HCT116 (cell line): ENCODE measurements around the gene APOL5. TPM values are rescaled to one million over a fixed set of nuclear protein-coding genes. Genes with fewer than 3 reads are reported as not detected.

Experiments
- ATAC-seq: fragments of 200-7000 bp; cut with Tn5 transposase; 2 replicates; pipeline ENCODE4 v1.9.1; 2020; ENCODE audit warnings: mild to moderate bottlenecking, moderate library complexity
- BruUV-seq: library from RNA; stranded (reverse); fragments of 400-500 nt; replicated peaks from 2 replicates; lab custom pipeline; 2021; lab: Mats Ljungman, UMichigan
- CTCF ChIA-PET: fragments of 300-600 bp; sonication (Branson Sonifier 250); formaldehyde crosslinking; loops from one replicate; lab custom pipeline; 2021; ENCODE audit warnings: antibody characterized with exemption; lab: Charles Lee
- POLR2A ChIA-PET: fragments of 300-600, 350-600 bp; sonication (Branson Sonifier 250); formaldehyde crosslinking; loops from one replicate; lab custom pipeline; 2021; ENCODE audit warnings: antibody characterized with exemption; lab: Charles Lee
- RAD21 ChIA-PET, 2 experiments: fragments of 300-600 bp; sonication (Branson Sonifier 250); formaldehyde crosslinking; loops; one replicate each; lab custom pipeline; 2023; ENCODE audit warnings: low total read pairs in 2 of 2; ENCODE audit not compliant: uncharacterized antibody in 2 of 2, unreplicated experiment in 2 of 2, low non-redundant PET in 1 of 2; lab: Charles Lee
- DNase-seq: peaks from one replicate; pipeline ENCODE4 v3.0.0-alpha.2; 2010; ENCODE audit warnings: low read depth, low spot score
- H2AFZ ChIP-seq: fragments of 200-600 bp; shearing (Covaris generic), sonication (generic); 2 replicates; pipeline ENCODE4 v1.6.1; 2017; ENCODE audit warnings: low read depth, mixed run types, mixed read lengths, antibody characterized with exemption, low read length; ENCODE audit not compliant: poor library complexity, severe bottlenecking
- H3K27ac ChIP-seq: 2 replicates; pipeline ENCODE4 v1.5.1; 2012; ENCODE audit warnings: low read depth, low read length
- H3K27me3 ChIP-seq: fragments of 200-600 bp; sonication (generic); 2 replicates; pipeline ENCODE4 v1.6.1; 2016; ENCODE audit warnings: mixed run types, low read length, mixed read lengths; ENCODE audit not compliant: insufficient read depth
- H3K36me3 ChIP-seq, 2 experiments: fragments of 200-500 bp in 1 of 2; fragments of 200-600 bp in 1 of 2; sonication (Bioruptor generic) in 1 of 2; sonication (generic) in 1 of 2; 2 replicates each; pipeline versions ENCODE4 v1.5.1 to v1.6.1; 2014 to 2016; ENCODE audit warnings: low read length in 2 of 2, inconsistent platforms in 1 of 2, mixed read lengths in 1 of 2, mixed run types in 1 of 2; ENCODE audit not compliant: insufficient read depth in 2 of 2, control insufficient read depth in 1 of 2
- H3K4me1 ChIP-seq, 2 experiments: fragments of 200-600 bp in 1 of 2; sonication (generic) in 1 of 2; 2 replicates each; pipeline versions ENCODE4 v1.5.1 to v1.6.1; 2012 to 2017; ENCODE audit warnings: low read length in 2 of 2, inconsistent platforms in 1 of 2, mild to moderate bottlenecking in 1 of 2, mixed read lengths in 1 of 2, mixed run types in 1 of 2, moderate library complexity in 1 of 2; ENCODE audit not compliant: insufficient read depth in 2 of 2, control insufficient read depth in 1 of 2
- H3K4me2 ChIP-seq: fragments of 200-600 bp; sonication (generic); 2 replicates; pipeline ENCODE4 v1.6.1; 2017; ENCODE audit warnings: mixed run types, low read length, mixed read lengths
- H3K4me3 ChIP-seq, 2 experiments: fragments of 200-600 bp in 1 of 2; sonication (generic) in 1 of 2; replicated peaks in 1 of 2; 2 replicates each; pipeline ENCODE4 v1.5.1; 2011 to 2016; ENCODE audit warnings: low read length in 2 of 2, control low read depth in 1 of 2, low read depth in 1 of 2, mild to moderate bottlenecking in 1 of 2, mixed read lengths in 1 of 2, mixed run types in 1 of 2
- H3K79me2 ChIP-seq: fragments of 200-600 bp; sonication (generic); 2 replicates; pipeline ENCODE4 v1.6.1; 2017; ENCODE audit warnings: mild to moderate bottlenecking, mixed run types, low read length, moderate library complexity, mixed read lengths; ENCODE audit not compliant: insufficient read depth
- H3K9ac ChIP-seq: fragments of 200-600 bp; sonication (generic); 2 replicates; pipeline ENCODE4 v1.6.1; 2016; ENCODE audit warnings: low read length, mixed read lengths
- H3K9me2 ChIP-seq: fragments of 200-600 bp; sonication (generic), shearing (Covaris generic); 2 replicates; pipeline ENCODE4 v1.6.1; 2017; ENCODE audit warnings: mixed run types, mild to moderate bottlenecking, moderate library complexity; ENCODE audit not compliant: insufficient read depth
- H3K9me3 ChIP-seq, 2 experiments: fragments of 200-500 bp in 1 of 2; fragments of 200-600 bp in 1 of 2; sonication (Bioruptor generic) in 1 of 2; sonication (generic) in 1 of 2; 2 replicates each; pipeline ENCODE4 v1.6.1; 2014 to 2017; ENCODE audit warnings: low read length in 2 of 2, mixed read lengths in 2 of 2, inconsistent platforms in 1 of 2, low read depth in 1 of 2, mild to moderate bottlenecking in 1 of 2, mixed run types in 1 of 2, moderate library complexity in 1 of 2; ENCODE audit not compliant: control insufficient read depth in 1 of 2, insufficient read depth in 1 of 2
- H4K20me1 ChIP-seq: fragments of 200-600 bp; sonication (generic), shearing (Covaris generic); 2 replicates; pipeline ENCODE4 v1.6.1; 2017; ENCODE audit warnings: mixed run types, mild to moderate bottlenecking, moderate library complexity; ENCODE audit not compliant: insufficient read depth
- CEBPB ChIP-seq: IDR thresholded peaks from 2 replicates; pipeline ENCODE4 v1.6.1; 2012; ENCODE audit warnings: low read depth
- EGR1 ChIP-seq: IDR thresholded peaks from 2 replicates; pipeline ENCODE4 v1.6.1; 2012; ENCODE audit warnings: low read depth
- ELF1 ChIP-seq: IDR thresholded peaks from 2 replicates; pipeline ENCODE4 v1.6.1; 2012; ENCODE audit warnings: low read depth, borderline replicate concordance
- EZH2 ChIP-seq: fragments of 200-600 bp; sonication (generic); IDR thresholded peaks from 2 replicates; pipeline ENCODE4 v1.6.1; 2017; ENCODE audit warnings: antibody characterized with exemption, mixed run types
- EZH2phosphoT487 ChIP-seq: fragments of 200-600 bp; IDR thresholded peaks from 2 replicates; pipeline ENCODE4 v1.6.1; 2018; ENCODE audit warnings: antibody characterized with exemption, borderline replicate concordance
- FOSL1 ChIP-seq: IDR thresholded peaks from 2 replicates; pipeline ENCODE4 v1.6.1; 2012; ENCODE audit warnings: low read depth
- JUND ChIP-seq: IDR thresholded peaks from 2 replicates; pipeline ENCODE4 v1.6.1; 2012
- POLR2A ChIP-seq: IDR thresholded peaks from 2 replicates; pipeline ENCODE4 v1.7.0; 2011; ENCODE audit warnings: borderline replicate concordance; ENCODE audit not compliant: insufficient read depth, insufficient read length; ENCODE audit errors: extremely low read depth
- RAD21 ChIP-seq: IDR thresholded peaks from 2 replicates; pipeline ENCODE4 v1.6.1; 2012; ENCODE audit warnings: low read depth, mild to moderate bottlenecking
- SIN3A ChIP-seq: IDR thresholded peaks from 2 replicates; pipeline ENCODE4 v1.6.1; 2012; ENCODE audit warnings: low read depth
- SP1 ChIP-seq: IDR thresholded peaks from 2 replicates; pipeline ENCODE4 v1.6.1; 2012; ENCODE audit warnings: low read depth
- SRF ChIP-seq: IDR thresholded peaks from 2 replicates; pipeline ENCODE4 v1.6.1; 2012; ENCODE audit warnings: low read depth
- ZFX ChIP-seq: fragments of 450-650 bp; IDR thresholded peaks from 2 replicates; pipeline ENCODE4 v1.6.1; 2017
- ZNF274 ChIP-seq: fragments of 200-500 bp; sonication (Bioruptor generic); IDR thresholded peaks from 2 replicates; pipeline ENCODE4 v1.6.1; 2014; ENCODE audit warnings: mild to moderate bottlenecking, low read depth, low read length, inconsistent platforms
- intact Hi-C: fragments of 100-400 bp; cut with micrococcal nuclease; formaldehyde crosslinking; loops from 2 replicates; pipeline ENCODE4 v1.10.0; 2022
- total RNA-seq: library from RNA; stranded (reverse); gene quantifications from one replicate; pipeline ENCODE4 v1.2.1, GENCODE V29; 2021; ENCODE audit not compliant: unreplicated experiment
- TF ChIP-seq, protein P1 (sequence below): IDR thresholded peaks from 2 replicates; pipeline ENCODE4 v1.6.1; 2012
- TF ChIP-seq, protein P2 (sequence below), 3 experiments: fragments of 200-600 bp in 1 of 3; sonication (generic) in 1 of 3; IDR thresholded peaks in 2 of 3; conservative IDR thresholded peaks in 1 of 3; 2 replicates each; pipeline ENCODE4 v1.5.1; 2012 to 2017; ENCODE audit warnings: low read depth in 2 of 3, low read length in 2 of 3, antibody characterized with exemption in 1 of 3, borderline replicate concordance in 1 of 3, control low read depth in 1 of 3, mild to moderate bottlenecking in 1 of 3, mixed read lengths in 1 of 3, mixed run types in 1 of 3, moderate library complexity in 1 of 3; ENCODE audit not compliant: insufficient read depth in 1 of 3
- TF ChIP-seq, protein P3 (sequence below): IDR thresholded peaks from 2 replicates; pipeline ENCODE4 v1.6.1; 2011; ENCODE audit warnings: mild to moderate bottlenecking, low read length, moderate library complexity; ENCODE audit not compliant: insufficient replicate concordance; ENCODE audit errors: extremely low read depth
- TF ChIP-seq, protein P4 (sequence below): IDR thresholded peaks from 2 replicates; pipeline ENCODE4 v1.6.1; 2012

APOL5 gene
- total RNA-seq, 1 experiment from 2014 or later: not detected

DNA sequence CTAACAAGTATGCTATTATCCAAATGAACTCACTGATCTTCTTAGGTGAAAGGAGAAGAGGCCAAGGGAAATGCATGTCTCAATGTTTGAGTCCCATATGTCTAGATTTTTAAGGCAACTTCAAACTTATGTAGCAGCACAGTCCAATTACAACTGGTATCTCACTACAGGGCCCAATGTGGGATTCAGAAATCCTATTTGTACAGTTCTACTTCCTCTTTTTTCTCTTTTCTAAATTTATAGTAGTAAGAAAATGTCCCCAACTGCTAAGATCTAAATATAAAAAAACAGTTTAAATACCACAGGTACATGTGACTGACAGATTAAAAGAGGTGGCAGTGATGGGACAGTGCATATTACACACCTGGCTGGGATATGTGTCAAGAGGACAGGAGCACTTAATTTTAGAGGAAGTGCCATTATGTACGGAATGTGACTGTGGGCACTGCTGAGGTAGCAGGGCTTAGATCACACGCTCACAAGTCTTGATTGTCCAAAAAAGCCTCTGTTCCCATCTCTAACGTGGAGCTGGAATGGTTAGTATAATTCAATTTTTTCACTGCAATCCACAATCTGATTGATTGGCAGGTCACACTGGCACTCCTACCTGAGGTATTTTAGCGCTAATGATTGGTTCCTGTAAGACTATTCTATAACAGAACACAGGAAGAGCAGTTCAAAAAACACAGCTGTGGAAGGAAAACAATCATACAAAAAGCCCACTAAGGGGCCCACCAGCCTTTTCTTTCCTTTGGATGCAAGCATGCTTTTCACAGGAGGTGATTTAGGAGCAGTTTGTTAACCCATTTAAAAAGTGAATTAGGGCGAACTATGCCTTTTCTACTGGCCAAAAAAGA, 34.6 kb downstream of the APOL5 start (continued):
- TF ChIP-seq EGR1: no peak
- TF ChIP-seq, protein P1, sequence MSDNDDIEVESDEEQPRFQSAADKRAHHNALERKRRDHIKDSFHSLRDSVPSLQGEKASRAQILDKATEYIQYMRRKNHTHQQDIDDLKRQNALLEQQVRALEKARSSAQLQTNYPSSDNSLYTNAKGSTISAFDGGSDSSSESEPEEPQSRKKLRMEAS: no peak
- no peak for TF ChIP-seq POLR2A
- TF ChIP-seq SP1: no peak

DNA sequence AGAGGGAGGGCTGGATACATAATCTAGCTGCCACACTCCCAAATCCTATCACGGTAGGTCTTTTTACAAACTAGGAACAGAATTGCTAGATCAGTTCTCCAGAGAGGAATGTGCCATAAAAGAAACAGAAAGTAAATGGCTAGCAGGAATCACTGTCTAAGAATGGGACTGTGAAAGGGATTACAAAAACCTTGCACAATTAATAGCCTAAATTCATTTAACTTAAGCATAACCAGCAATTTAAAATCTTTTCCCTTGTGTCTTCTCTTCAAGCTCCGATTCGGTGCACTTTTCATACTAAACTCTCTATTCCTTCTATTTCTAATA, 35.2 kb downstream of the APOL5 start:
- ChIA-PET CTCF (interaction anchor here (0.7 kb wide), 1 partner anchor 178 kb away, joined by 3 read pairs; no protein-coding TSS in a partner anchor), RAD21 (no interaction called here), POLR2A (no interaction called here)
- TF ChIP-seq, protein P2, sequence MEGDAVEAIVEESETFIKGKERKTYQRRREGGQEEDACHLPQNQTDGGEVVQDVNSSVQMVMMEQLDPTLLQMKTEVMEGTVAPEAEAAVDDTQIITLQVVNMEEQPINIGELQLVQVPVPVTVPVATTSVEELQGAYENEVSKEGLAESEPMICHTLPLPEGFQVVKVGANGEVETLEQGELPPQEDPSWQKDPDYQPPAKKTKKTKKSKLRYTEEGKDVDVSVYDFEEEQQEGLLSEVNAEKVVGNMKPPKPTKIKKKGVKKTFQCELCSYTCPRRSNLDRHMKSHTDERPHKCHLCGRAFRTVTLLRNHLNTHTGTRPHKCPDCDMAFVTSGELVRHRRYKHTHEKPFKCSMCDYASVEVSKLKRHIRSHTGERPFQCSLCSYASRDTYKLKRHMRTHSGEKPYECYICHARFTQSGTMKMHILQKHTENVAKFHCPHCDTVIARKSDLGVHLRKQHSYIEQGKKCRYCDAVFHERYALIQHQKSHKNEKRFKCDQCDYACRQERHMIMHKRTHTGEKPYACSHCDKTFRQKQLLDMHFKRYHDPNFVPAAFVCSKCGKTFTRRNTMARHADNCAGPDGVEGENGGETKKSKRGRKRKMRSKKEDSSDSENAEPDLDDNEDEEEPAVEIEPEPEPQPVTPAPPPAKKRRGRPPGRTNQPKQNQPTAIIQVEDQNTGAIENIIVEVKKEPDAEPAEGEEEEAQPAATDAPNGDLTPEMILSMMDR (IDR thresholded peaks at IDR 0.05 in 2 of 3, conservative IDR thresholded peaks at IDR 0.05 in 1 of 3; ENCODE audit: borderline replicate concordance in 1 of 3, insufficient read depth in 1 of 3, low read depth in 2 of 3, low read length in 2 of 3): no peak
- TF ChIP-seq ELF1 (no peak), EZH2phosphoT487 (no peak), JUND (no peak), SIN3A (no peak), SRF (no peak), CEBPB (no peak), EZH2 (no peak), FOSL1 (no peak), ZFX (no peak), RAD21 (no peak), ZNF274 (no peak)
- TF ChIP-seq, protein P3, sequence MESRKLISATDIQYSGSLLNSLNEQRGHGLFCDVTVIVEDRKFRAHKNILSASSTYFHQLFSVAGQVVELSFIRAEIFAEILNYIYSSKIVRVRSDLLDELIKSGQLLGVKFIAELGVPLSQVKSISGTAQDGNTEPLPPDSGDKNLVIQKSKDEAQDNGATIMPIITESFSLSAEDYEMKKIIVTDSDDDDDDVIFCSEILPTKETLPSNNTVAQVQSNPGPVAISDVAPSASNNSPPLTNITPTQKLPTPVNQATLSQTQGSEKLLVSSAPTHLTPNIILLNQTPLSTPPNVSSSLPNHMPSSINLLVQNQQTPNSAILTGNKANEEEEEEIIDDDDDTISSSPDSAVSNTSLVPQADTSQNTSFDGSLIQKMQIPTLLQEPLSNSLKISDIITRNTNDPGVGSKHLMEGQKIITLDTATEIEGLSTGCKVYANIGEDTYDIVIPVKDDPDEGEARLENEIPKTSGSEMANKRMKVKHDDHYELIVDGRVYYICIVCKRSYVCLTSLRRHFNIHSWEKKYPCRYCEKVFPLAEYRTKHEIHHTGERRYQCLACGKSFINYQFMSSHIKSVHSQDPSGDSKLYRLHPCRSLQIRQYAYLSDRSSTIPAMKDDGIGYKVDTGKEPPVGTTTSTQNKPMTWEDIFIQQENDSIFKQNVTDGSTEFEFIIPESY: no peak
- TF ChIP-seq, protein P4, sequence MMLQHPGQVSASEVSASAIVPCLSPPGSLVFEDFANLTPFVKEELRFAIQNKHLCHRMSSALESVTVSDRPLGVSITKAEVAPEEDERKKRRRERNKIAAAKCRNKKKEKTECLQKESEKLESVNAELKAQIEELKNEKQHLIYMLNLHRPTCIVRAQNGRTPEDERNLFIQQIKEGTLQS: no peak
- Histone ChIP-seq H3K4me3 (no peak overlapping the region), H3K27ac (no peak overlapping the region), H3K27me3 (no peaks in the 10 kb centered on the region), H4K20me1 (no peaks in the 10 kb centered on the region; the same call in 1 of the 2 replicates), H3K9me2 (no peaks in the 10 kb centered on the region), H3K4me2 (no peak overlapping the region), H3K9me3 (no peaks in the 10 kb centered on the region), H2AFZ (no peak overlapping the region), H3K36me3 (peaks cover 0 to 7% of the 10 kb centered on the region in 2 experiments; a peak in 3 of 4 replicates), H3K4me1 (no peaks in the 10 kb centered on the region), H3K9ac (no peak overlapping the region), H3K79me2 (no peaks in the 10 kb centered on the region; the same call in 1 of the 2 replicates)
- ATAC-seq (no peak), DNase-seq (no peak)
- no TSS peak for BruUV-seq
- intact Hi-C loops: no loop called here
